Astrocyte of the cerebellum (primary cell): ENCODE measurements around the gene MRPL18.

Experiments used
- DNase-seq: peaks from one replicate; pipeline ENCODE4 v3.0.0-alpha.2; 2011; ENCODE audit warnings: low read depth
- H3K4me3 ChIP-seq: 2 replicates; pipeline ENCODE4 v1.5.1; 2011; ENCODE audit warnings: mild to moderate bottlenecking, low read depth, low read length, moderate library complexity
- in situ Hi-C: cut with HindIII; loops from 2 replicates; pipeline ENCODE4 v1.10.0; 2017; ENCODE audit warnings: low sequenced_read_pairs
- TF ChIP-seq, protein P1 (sequence below): IDR thresholded peaks from 2 replicates; pipeline ENCODE4 v1.5.1; 2012; ENCODE audit warnings: low read length, low read depth, moderate library complexity, mild to moderate bottlenecking; ENCODE audit errors: missing control alignments

MRPL18 gene

DNA sequence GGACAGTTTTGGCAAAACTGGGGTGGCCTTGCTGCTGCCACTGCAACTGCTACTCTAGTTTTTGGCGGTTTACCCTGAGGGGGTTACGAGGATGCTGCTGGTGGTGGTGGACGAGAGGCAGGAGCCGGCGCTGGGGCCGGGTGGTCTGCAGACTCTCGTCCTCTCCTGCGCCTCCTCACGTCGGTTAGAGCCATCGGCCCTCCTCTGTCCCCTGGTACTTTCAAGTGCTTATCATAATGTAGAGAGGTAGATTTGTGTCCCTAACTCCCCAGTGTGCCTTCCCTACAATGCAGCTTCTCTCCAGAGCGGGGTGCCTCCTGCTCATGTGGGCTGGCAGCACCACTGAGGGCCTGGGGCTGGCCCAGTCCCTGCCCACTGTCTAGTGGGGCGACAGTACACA, 35.7 kb downstream of the MRPL18 start:
- TF ChIP-seq, protein P1, sequence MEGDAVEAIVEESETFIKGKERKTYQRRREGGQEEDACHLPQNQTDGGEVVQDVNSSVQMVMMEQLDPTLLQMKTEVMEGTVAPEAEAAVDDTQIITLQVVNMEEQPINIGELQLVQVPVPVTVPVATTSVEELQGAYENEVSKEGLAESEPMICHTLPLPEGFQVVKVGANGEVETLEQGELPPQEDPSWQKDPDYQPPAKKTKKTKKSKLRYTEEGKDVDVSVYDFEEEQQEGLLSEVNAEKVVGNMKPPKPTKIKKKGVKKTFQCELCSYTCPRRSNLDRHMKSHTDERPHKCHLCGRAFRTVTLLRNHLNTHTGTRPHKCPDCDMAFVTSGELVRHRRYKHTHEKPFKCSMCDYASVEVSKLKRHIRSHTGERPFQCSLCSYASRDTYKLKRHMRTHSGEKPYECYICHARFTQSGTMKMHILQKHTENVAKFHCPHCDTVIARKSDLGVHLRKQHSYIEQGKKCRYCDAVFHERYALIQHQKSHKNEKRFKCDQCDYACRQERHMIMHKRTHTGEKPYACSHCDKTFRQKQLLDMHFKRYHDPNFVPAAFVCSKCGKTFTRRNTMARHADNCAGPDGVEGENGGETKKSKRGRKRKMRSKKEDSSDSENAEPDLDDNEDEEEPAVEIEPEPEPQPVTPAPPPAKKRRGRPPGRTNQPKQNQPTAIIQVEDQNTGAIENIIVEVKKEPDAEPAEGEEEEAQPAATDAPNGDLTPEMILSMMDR: no peak
- no peak overlapping the region for H3K4me3 ChIP-seq
- in situ Hi-C loops: no loop called here
- no peak for DNase-seq

DNA sequence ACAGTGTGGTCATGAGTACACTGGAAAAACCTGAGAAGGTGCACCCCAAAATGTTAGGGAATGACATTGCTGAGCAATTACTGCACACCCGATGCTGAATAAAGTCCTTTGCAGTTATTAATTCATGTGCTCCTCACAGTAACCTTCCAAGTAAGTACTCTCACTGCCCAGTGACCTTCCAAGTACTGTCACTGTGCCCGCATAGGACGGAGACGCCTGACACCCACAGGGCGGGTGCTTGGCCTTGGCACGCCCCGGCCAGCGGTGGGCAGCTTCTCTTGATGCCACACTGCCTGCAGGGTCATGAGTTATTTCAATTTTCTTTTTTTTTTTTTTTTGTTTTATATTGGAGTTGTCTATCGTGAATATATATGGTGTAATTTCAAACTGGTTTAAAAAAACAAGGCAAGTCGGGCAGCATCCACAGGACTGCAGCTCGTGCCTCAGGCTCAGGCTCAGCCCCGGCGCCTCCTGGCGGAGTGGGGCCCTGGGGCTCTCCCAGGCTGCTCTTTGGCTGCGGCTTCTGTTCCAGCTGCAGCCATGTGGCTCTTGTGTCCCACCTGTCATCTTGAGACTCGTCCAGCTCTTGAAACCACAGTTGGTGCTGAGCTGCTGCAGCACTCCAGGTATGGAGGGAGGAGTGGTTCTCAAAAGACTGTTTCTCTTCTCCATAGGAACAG, 36.8 kb downstream of the MRPL18 start:
- TF ChIP-seq, protein P1: no peak
- no peak overlapping the region for H3K4me3 ChIP-seq
- no peak for DNase-seq
- in situ Hi-C loops: no loop called here

DNA sequence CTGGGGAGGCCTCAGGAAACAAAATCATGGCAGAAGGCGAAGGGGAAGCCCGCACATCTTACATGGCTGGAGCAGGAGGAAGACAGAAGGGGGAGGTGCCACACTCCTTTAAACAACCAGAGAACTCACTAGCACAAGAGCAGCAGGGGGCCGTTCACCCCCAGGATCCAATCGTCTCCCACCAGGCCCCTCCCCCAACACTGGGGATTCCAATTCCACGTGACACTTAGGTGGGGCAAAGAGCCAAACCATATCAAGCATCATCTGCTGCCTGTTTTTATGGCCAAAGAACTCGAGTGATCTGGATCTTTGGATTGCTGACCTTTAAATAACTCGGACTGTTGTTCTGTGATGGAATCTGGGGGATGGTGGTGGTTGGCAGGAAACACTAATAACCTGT, 37.8 kb downstream of the MRPL18 start:
- no peak for DNase-seq
- TF ChIP-seq, protein P1: no peak
- H3K4me3 ChIP-seq: no peak overlapping the region
- in situ Hi-C loops: no loop called here

DNA sequence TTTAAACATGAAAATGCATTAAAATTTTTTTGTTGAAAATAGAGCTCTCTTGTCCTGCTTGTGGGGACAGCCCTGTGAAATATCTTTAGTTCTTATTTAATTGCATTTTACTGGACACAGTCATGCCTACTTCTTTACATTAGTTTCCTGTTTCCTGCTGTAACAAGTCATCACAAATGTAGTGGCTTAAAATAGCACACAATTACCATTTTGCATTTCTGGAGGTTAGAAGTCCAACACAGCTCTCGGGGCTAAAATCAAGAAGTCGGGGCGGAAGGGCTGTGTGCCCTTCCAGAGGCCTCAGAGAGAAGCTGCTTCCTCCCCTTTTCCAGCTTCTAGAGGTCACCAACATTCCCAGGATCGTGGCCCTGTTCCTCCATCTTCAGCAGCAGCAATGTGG, 39.3 kb downstream of the MRPL18 start:
- no peak for DNase-seq
- H3K4me3 ChIP-seq: no peak overlapping the region
- in situ Hi-C loops: no loop called here
- TF ChIP-seq, protein P1: no peak

DNA sequence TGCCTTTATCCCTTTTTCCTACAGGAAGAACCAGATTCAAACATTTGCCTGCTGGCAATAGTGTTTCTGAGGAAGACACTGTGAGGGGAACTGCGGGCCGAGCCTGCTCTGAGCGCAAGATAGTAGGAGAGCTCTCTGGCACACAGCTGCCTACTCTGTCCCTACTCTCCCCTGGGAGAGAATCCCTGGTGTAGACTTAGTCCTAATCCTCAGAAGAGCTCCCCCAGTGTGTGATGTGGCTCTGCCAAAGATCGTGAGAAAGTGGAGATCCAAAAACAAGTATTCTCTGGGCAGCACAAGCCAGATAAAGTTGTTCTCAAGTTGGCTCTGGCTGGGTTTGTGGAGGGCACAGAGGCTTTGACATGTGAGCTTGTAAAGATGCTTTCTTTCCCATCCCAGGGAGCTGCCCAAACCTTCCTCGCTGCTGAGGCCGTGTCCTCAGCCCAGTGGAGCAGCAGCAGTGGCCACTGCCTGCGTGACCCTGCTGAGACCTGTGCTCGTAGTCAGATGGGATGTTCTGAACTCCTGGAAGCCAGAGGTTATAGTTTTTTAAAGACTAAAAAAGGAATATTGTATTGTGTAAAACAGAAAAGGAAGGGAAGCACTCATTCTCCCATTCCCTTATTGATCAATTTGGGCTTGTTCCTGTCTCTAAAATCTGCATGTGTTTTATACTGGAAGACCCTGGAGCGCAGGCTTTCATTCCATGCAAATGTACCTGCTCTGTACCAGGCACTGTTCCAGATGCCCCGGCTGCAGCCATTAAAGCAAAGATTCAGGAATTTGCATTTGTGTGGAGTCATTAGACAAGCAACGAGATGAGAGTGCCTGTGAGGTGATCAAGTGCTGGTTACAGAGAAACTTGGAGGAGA, 40.5 kb downstream of the MRPL18 start:
- TF ChIP-seq, protein P1: no peak
- no peak overlapping the region for H3K4me3 ChIP-seq
- in situ Hi-C loops: no loop called here
- no peak for DNase-seq

DNA sequence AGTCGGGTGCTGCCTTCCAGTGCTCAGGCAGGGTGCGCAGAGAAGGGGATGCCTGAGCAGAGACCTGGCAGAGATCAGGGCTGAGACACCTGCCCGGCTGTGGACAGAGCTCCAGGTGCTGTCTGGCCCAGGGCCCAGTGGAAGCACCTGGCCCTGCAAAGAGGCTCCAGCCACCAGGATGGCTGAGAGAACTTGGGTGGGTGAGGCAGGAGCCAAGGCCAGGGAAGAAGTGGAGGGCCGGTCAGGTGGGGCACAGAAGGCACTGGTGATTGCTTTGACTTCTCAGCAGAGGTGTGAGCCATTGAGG, 41.1 kb downstream of the MRPL18 start:
- TF ChIP-seq, protein P1: no peak
- DNase-seq: no peak
- H3K4me3 ChIP-seq: no peak overlapping the region
- in situ Hi-C loops: no loop called here
